PC-9 (cell line): Measurements from ENCODE around the gene LNX2. TPM values are rescaled to one million over a fixed set of nuclear protein-coding genes. Genes with fewer than 3 reads are reported as not detected.

ENCODE experiments used
- BruUV-seq: library from RNA; stranded (reverse); fragments of 400-500 nt; replicated peaks from 2 replicates; lab custom pipeline; 2021; lab: Mats Ljungman, UMichigan
- CTCF ChIA-PET: fragments of 300-600 bp; sonication (Branson Sonifier 250); formaldehyde crosslinking; loops from one replicate; lab custom pipeline; 2022; ENCODE audit warnings: antibody characterized with exemption; lab: Charles Lee
- POLR2A ChIA-PET: fragments of 300-600 bp; sonication (Branson Sonifier 250); formaldehyde crosslinking; loops from one replicate; lab custom pipeline; 2022; ENCODE audit warnings: antibody characterized with exemption; ENCODE audit not compliant: unreplicated experiment; lab: Charles Lee
- DNase-seq, 2 experiments: peaks; one replicate each; pipeline versions ENCODE4 v3.0.0 to v3.0.0-alpha.2; 2015 to 2022; ENCODE audit warnings: mixed read lengths in 1 of 2
- H2AFZ ChIP-seq: fragments of 200-600 bp; sonication (generic); 2 replicates; pipeline ENCODE4 v1.8.1; 2017; ENCODE audit warnings: antibody characterized with exemption
- H3F3A ChIP-seq: fragments of 200-600 bp; sonication (generic); 2 replicates; pipeline ENCODE4 v1.8.1; 2017; ENCODE audit warnings: antibody characterized with exemption, mild to moderate bottlenecking, low read depth; ENCODE audit not compliant: insufficient read depth
- H3K27ac ChIP-seq: fragments of 200-600 bp; sonication (generic); 2 replicates; pipeline ENCODE4 v1.6.1; 2016; ENCODE audit warnings: mixed run types
- H3K27me3 ChIP-seq: fragments of 200-600 bp; sonication (generic); 2 replicates; pipeline ENCODE4 v1.6.1; 2016; ENCODE audit warnings: low read depth, mixed run types; ENCODE audit not compliant: insufficient read depth
- H3K36me3 ChIP-seq: fragments of 200-600 bp; sonication (generic); 2 replicates; pipeline ENCODE4 v1.6.1; 2016; ENCODE audit warnings: low read depth, mixed run types
- H3K4me1 ChIP-seq: fragments of 200-600 bp; sonication (generic); replicated peaks from 2 replicates; pipeline ENCODE4 v1.6.1; 2016; ENCODE audit warnings: mixed run types; ENCODE audit not compliant: insufficient read depth
- H3K4me2 ChIP-seq: fragments of 200-600 bp; sonication (generic); 2 replicates; pipeline ENCODE4 v1.6.1; 2017; ENCODE audit warnings: mixed run types
- H3K4me3 ChIP-seq: fragments of 200-600 bp; sonication (generic); 2 replicates; pipeline ENCODE4 v1.6.1; 2016; ENCODE audit warnings: mixed run types
- H3K79me2 ChIP-seq: fragments of 200-600 bp; sonication (generic); 2 replicates; pipeline ENCODE4 v1.6.1; 2017; ENCODE audit warnings: low read depth, mixed run types
- H3K9me2 ChIP-seq: fragments of 200-600 bp; sonication (generic); 2 replicates; pipeline ENCODE4 v1.8.1; 2017; ENCODE audit warnings: mild to moderate bottlenecking; ENCODE audit not compliant: insufficient read depth
- H3K9me3 ChIP-seq: fragments of 200-600 bp; sonication (generic); 2 replicates; pipeline ENCODE4 v1.8.1; 2016; ENCODE audit warnings: low read depth; ENCODE audit not compliant: insufficient read depth
- H4K20me1 ChIP-seq: fragments of 200-600 bp; sonication (generic); 2 replicates; pipeline ENCODE4 v1.8.1; 2017; ENCODE audit not compliant: insufficient read depth
- EZH2 ChIP-seq: fragments of 200-600 bp; sonication (generic); IDR thresholded peaks from 2 replicates; pipeline ENCODE4 v1.8.0; 2017; ENCODE audit warnings: antibody characterized with exemption, low read depth
- intact Hi-C: fragments of 100-400 bp; cut with micrococcal nuclease; formaldehyde crosslinking; loops from one replicate; pipeline ENCODE4 v1.10.0; 2022; ENCODE audit not compliant: unreplicated experiment
- total RNA-seq: library from RNA; stranded (reverse); gene quantifications from 2 replicates; pipeline ENCODE4 v1.2.3, GENCODE V29; 2021
- TF ChIP-seq, protein P1 (sequence below): fragments of 200-600 bp; sonication (generic); conservative IDR thresholded peaks from 2 replicates; pipeline ENCODE4 v1.6.1; 2017; ENCODE audit warnings: mixed run types, antibody characterized with exemption, mild to moderate bottlenecking, moderate library complexity

Gene LNX2
- total RNA-seq, 1 experiment from 2014 or later = 7.0 TPM

DNA sequence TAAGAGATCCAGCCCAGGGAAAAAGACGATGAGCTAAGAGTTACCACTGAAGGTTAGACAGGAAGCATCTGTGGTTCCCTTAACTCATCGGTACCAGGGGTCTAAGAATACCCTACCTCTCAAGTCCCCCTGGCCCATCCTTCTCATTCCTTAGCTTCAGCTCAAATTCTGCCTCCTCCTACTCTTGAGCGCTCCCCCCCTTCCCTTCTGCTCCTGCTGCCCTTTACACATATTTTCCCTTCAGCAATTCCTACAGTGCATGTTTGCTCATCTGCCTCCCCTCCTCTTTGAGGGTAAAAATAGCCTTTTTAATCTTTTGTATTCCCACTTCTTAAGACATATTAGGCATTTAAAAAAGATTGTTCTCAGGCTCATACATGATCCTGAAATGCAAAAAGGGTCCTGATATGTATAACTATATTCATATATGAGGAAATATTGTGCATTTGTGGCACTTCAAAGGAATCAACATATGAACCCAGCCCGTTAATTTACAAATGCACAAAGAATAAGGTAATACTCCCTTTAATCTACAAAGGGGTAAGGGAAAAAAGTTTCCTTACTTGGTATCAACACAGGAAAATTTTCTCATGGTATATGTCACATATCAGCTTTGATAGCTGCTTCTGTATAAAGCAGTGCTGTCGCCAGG lies 33.1 kb downstream of the LNX2 start:
- BruUV-seq = no TSS peak
- TF ChIP-seq, protein P1, sequence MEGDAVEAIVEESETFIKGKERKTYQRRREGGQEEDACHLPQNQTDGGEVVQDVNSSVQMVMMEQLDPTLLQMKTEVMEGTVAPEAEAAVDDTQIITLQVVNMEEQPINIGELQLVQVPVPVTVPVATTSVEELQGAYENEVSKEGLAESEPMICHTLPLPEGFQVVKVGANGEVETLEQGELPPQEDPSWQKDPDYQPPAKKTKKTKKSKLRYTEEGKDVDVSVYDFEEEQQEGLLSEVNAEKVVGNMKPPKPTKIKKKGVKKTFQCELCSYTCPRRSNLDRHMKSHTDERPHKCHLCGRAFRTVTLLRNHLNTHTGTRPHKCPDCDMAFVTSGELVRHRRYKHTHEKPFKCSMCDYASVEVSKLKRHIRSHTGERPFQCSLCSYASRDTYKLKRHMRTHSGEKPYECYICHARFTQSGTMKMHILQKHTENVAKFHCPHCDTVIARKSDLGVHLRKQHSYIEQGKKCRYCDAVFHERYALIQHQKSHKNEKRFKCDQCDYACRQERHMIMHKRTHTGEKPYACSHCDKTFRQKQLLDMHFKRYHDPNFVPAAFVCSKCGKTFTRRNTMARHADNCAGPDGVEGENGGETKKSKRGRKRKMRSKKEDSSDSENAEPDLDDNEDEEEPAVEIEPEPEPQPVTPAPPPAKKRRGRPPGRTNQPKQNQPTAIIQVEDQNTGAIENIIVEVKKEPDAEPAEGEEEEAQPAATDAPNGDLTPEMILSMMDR = no peak
- no peak for TF ChIP-seq EZH2
- Histone ChIP-seq H3K4me2 (no peak overlapping the region), H2AFZ (no peak overlapping the region), H3K79me2 (0 out of 2 replicates have a peak, but pooled peaks cover 2% of the 10 kb centered on the region), H3K9me2 (no peaks in the 10 kb centered on the region), H3K9me3 (no peaks in the 10 kb centered on the region), H3K27ac (no peak overlapping the region), H3K4me1 (no peaks in the 10 kb centered on the region), H3K27me3 (no peaks in the 10 kb centered on the region), H3K36me3 (no peaks in the 10 kb centered on the region), H4K20me1 (no peaks in the 10 kb centered on the region), H3K4me3 (no peak overlapping the region), H3F3A (no peaks in the 10 kb centered on the region)
- ChIA-PET CTCF (no interaction called here), POLR2A (no interaction called here)
- DNase-seq = no peak
- intact Hi-C loops = no loop called here

- CTCF ChIA-PET = no interaction called here
- H4K20me1 ChIP-seq = no peaks in the 10 kb centered on the region
- BruUV-seq = no TSS peak
Observed at GRCh38 chr13:27583645-27584044, 36.7 kb downstream of the LNX2 start.

GRCh38 chr13:27578121-27579030 lies 42.0 kb downstream of the LNX2 start:
- no peak overlapping the region for H3K27ac ChIP-seq
- H3K9me3 ChIP-seq = no peaks in the 10 kb centered on the region
- DNase-seq = no peak
- H3F3A ChIP-seq = peaks cover 12% of the 10 kb centered on the region; the same call in 1 of the 2 replicates
- ChIA-PET CTCF (interaction anchor here (0.6 kb wide), 1 partner anchor 813 kb away, joined by 3 read pairs; no protein-coding TSS in a partner anchor), POLR2A (no interaction called here)
- H3K27me3 ChIP-seq = no peaks in the 10 kb centered on the region
- H3K9me2 ChIP-seq = no peaks in the 10 kb centered on the region
- H3K4me3 ChIP-seq = no peak overlapping the region
- no peaks in the 10 kb centered on the region for H4K20me1 ChIP-seq
- TF ChIP-seq EZH2 = no peak
- TF ChIP-seq, protein P1 = no peak
- intact Hi-C loops = no loop called here
- no peak overlapping the region for H3K4me2 ChIP-seq
- H3K36me3 ChIP-seq = peaks cover 12% of the 10 kb centered on the region; the same call in 1 of the 2 replicates
- H3K4me1 ChIP-seq = peaks cover 5% of the 10 kb centered on the region
- no peak overlapping the region for H2AFZ ChIP-seq
- BruUV-seq = no TSS peak
- H3K79me2 ChIP-seq = no peaks in the 10 kb centered on the region

More at GRCh38 chr13:27583645-27584044, 36.7 kb downstream of the LNX2 start:
- no peaks in the 10 kb centered on the region for H3K9me2 ChIP-seq
- no peaks in the 10 kb centered on the region for H3K4me1 ChIP-seq
- intact Hi-C loops = no loop called here
- H3K36me3 ChIP-seq = peaks cover 6% of the 10 kb centered on the region; the same call in 1 of the 2 replicates
- no peaks in the 10 kb centered on the region for H3K27me3 ChIP-seq
- no peak overlapping the region for H2AFZ ChIP-seq
- no peak overlapping the region for H3K4me2 ChIP-seq
- DNase-seq = no peak
- POLR2A ChIA-PET = no interaction called here
- H3K27ac ChIP-seq = no peak overlapping the region
- H3K79me2 ChIP-seq = no peaks in the 10 kb centered on the region
- no peak overlapping the region for H3K4me3 ChIP-seq
- H3K9me3 ChIP-seq = no peaks in the 10 kb centered on the region
- 0 out of 2 replicates have a peak, but pooled peaks cover 4% of the 10 kb centered on the region for H3F3A ChIP-seq
- TF ChIP-seq, protein P1 = no peak
- TF ChIP-seq EZH2 = no peak
